ENCODE measurements around the gene SPATA21. TPM values are rescaled to one million over a fixed set of nuclear protein-coding genes. Genes with fewer than 3 reads are reported as not detected.

Gene SPATA21
- total and polyA plus RNA-seq, 3 donors from 2014 or later = 2.7 to 10.2 (median 6.0) TPM

GRCh38 chr1:16464917-16465625, 27.8 kb upstream of the SPATA21 start:
- intact Hi-C loops (cut with DNase I; ENCODE audit: low total_unique reads) = no loop called here
- no peak for TF ChIP-seq CTCF (IDR thresholded peaks at IDR 0.05)
- 85 to 92% methylated on average over 18 to 21 of the region's 21 CpGs for WGBS, 2 donors
- DNase-seq = no peak
- Histone ChIP-seq H3K4me3 (no peak overlapping the region), H3K36me3 (ENCODE audit: low read depth, missing control alignments) (no peaks in the 10 kb centered on the region), H3K27ac (no peak overlapping the region), H3K4me1 (no peaks in the 10 kb centered on the region), H3K27me3 (no peaks in the 10 kb centered on the region), H3K9me3 (no peaks in the 10 kb centered on the region)

GRCh38 chr1:16462773-16463330, 25.6 kb upstream of the SPATA21 start:
- 86 to 91% methylated on average over 7 of the region's 7 CpGs for whole genome bisulfite sequencing, 2 donors
- H3K4me3 ChIP-seq = no peak overlapping the region
- H3K4me1 ChIP-seq = peaks cover 16% of the 10 kb centered on the region
- DNase-seq = no peak
- no peaks in the 10 kb centered on the region for H3K36me3 ChIP-seq (ENCODE audit: low read depth, missing control alignments)
- H3K9me3 ChIP-seq = no peaks in the 10 kb centered on the region
- TF ChIP-seq CTCF (IDR thresholded peaks at IDR 0.05) (no peak), POLR2A (IDR thresholded peaks at IDR 0.05) (no peak)
- intact Hi-C loops (cut with DNase I; ENCODE audit: low total_unique reads) = no loop called here
- no peak overlapping the region for H3K27ac ChIP-seq
- no peaks in the 10 kb centered on the region for H3K27me3 ChIP-seq

- WGBS, 2 donors = 94 to 95% methylated on average over 3 of the region's 3 CpGs
- no peak for TF ChIP-seq CTCF (IDR thresholded peaks at IDR 0.05)
- TF ChIP-seq POLR2A (IDR thresholded peaks at IDR 0.05) = no peak
- H3K36me3 ChIP-seq (ENCODE audit: low read depth, missing control alignments) = no peaks in the 10 kb centered on the region
These were observed 24.5 kb upstream of the SPATA21 start for GRCh38 chr1:16461681-16462080.

GRCh38 chr1:16459352-16459925, 22.2 kb upstream of the SPATA21 start:
- H3K27me3 ChIP-seq = no peaks in the 10 kb centered on the region
- H3K4me3 ChIP-seq = no peak overlapping the region
- 72 to 83% methylated on average over 6 of the region's 6 CpGs for WGBS, 2 donors
- DNase-seq = peak; percentile 50
- H3K27ac ChIP-seq = peak overlapping the region; percentile 53 to 85
- H3K4me1 ChIP-seq = peaks cover 41% of the 10 kb centered on the region
- no peaks in the 10 kb centered on the region for H3K9me3 ChIP-seq
- intact Hi-C loops (cut with DNase I; ENCODE audit: low total_unique reads) = no loop called here
- TF ChIP-seq CTCF (IDR thresholded peaks at IDR 0.05) (no peak), POLR2A (IDR thresholded peaks at IDR 0.05) (no peak)
- H3K36me3 ChIP-seq (ENCODE audit: low read depth, missing control alignments) = no peaks in the 10 kb centered on the region

More at GRCh38 chr1:16461681-16462080, 24.5 kb upstream of the SPATA21 start:
- Histone ChIP-seq H3K27me3 (no peaks in the 10 kb centered on the region), H3K4me3 (no peak overlapping the region), H3K27ac (peak overlapping the region in 1 of 2 donors; percentile 3), H3K4me1 (peaks cover 28% of the 10 kb centered on the region), H3K9me3 (no peaks in the 10 kb centered on the region)
- DNase-seq = no peak
- intact Hi-C loops (cut with DNase I; ENCODE audit: low total_unique reads) = no loop called here

Data from testis (tissue), 3 donors.